Heart left ventricle (tissue), 16 donors: Measurements from ENCODE around the gene TBX10. TPM values are rescaled to one million over a fixed set of nuclear protein-coding genes. Genes with fewer than 3 reads are reported as not detected.

Source experiments
- ATAC-seq, 4 donors: fragments of 200-7000 bp; cut with Tn5 transposase; one replicate each; pipeline ENCODE4 v1.9.1; 2020 to 2022; ENCODE audit warnings: moderate library complexity in 4 of 4, mild to moderate bottlenecking in 3 of 4, moderate number of reproducible peaks in 1 of 4
- DNase-seq, 5 donors: peaks; one replicate each; pipeline ENCODE4 v3.0.0-alpha.2; 2020
- H3K27ac ChIP-seq, 12 donors: fragments of 200-600 bp; sonication (generic) in 4 of 12; one replicate each; pipeline versions ENCODE4 v1.5.0 to v1.8.0; 2016 to 2022; ENCODE audit warnings: mild to moderate bottlenecking in 2 of 12
- H3K27me3 ChIP-seq, 9 donors: fragments of 200-600 bp; sonication (generic) in 2 of 9; one replicate each; pipeline versions ENCODE4 v1.5.1 to v1.8.0; 2016 to 2022; ENCODE audit warnings: mild to moderate bottlenecking in 3 of 9
- H3K36me3 ChIP-seq, 9 donors: fragments of 200-600 bp; sonication (generic) in 2 of 9; one replicate each; pipeline versions ENCODE4 v1.5.0 to v1.8.0; 2018 to 2022; ENCODE audit warnings: mild to moderate bottlenecking in 2 of 9
- H3K4me1 ChIP-seq, 12 donors: fragments of 200-600 bp; sonication (generic) in 4 of 12; one replicate each; pipeline versions ENCODE4 v1.5.0 to v1.8.0; 2016 to 2022; ENCODE audit warnings: mild to moderate bottlenecking in 3 of 12
- H3K4me3 ChIP-seq, 12 donors: fragments of 200-600 bp; sonication (generic) in 4 of 12; one replicate each; pipeline versions ENCODE4 v1.5.0 to v1.8.0; 2017 to 2022; ENCODE audit warnings: mild to moderate bottlenecking in 9 of 12, moderate library complexity in 4 of 12
- H3K9me3 ChIP-seq, 12 donors: fragments of 200-600 bp; sonication (generic) in 4 of 12; one replicate each; pipeline versions ENCODE4 v1.5.0 to v1.8.0; 2016 to 2022; ENCODE audit warnings: mild to moderate bottlenecking in 1 of 12
- POLR2A ChIP-seq, 2 donors: fragments of 450-650 bp; IDR thresholded peaks; one replicate each; pipeline ENCODE4 v1.6.1; 2017; ENCODE audit warnings: antibody characterized with exemption in 2 of 2, mild to moderate bottlenecking in 2 of 2, moderate library complexity in 2 of 2
- WGBS, 4 donors: extraction: QIAGEN DNeasy Blood & Tissue Kit in 2 of 4; methylation state at CpG; one replicate each; pipeline versions ENCODE4 v1.1.5 to v1.1.7; 2013 to 2018; 5-methylcytosine and 5-hydroxymethylcytosine counted together
- intact Hi-C, 10 donors: fragments of 100-400 bp; cut with DNase I; formaldehyde crosslinking; loops; one replicate each; pipeline versions ENCODE4 v1.11.1 to v1.14.2; 2022
- polyA plus RNA-seq, 2 donors: library from polyadenylated mRNA; stranded (reverse); fragments of 200-250 nt; gene quantifications; one replicate each; pipeline ENCODE4 v1.2.3, GENCODE V29; 2013
- total RNA-seq, 9 donors: library from RNA; depleted of rRNA in 2 of 9; stranded (reverse); fragments of >200 nt in 2 of 9; fragmentation: NEBNext Ultra II Directional in 3 of 9; extraction: Animal tissue kit (Norgen Biotek cat#: 25700) in 3 of 9; gene quantifications; one replicate each; pipeline versions ENCODE4 v1.1.0 to v1.2.4, GENCODE V29; 2016 to 2023
- TF ChIP-seq, protein P1 (sequence below), 12 donors: fragments of 200-600 bp; sonication (generic) in 4 of 12; IDR thresholded peaks; one replicate each; pipeline versions ENCODE4 v1.5.0 to v1.8.0; 2018 to 2022; ENCODE audit warnings: antibody characterized with exemption in 12 of 12, mild to moderate bottlenecking in 5 of 12
- donor health status: ischemic (EF 13 %, LVEDD 7.1; RV severe dilation, severe dysfunction).
- donor health status: healthy with polysubstance abuse.
- donor health status: DM: no; HTN: yes; CAD: no.
- donor health status: DM: no; HTN: no; CAD: no.
- donor health status: ischemic (EF 25% LVEDD 6.9; RV normal size, moderate dysfunction).
- donor health status: ischemic (EF 25% LVEDD 5.7; RV mildly dilated, moderate dysfunction).
- donor health status: healthy.
- donor health status: DM: yes; HTN: yes; CAD: no.
- donor health status: ischemic (EF 35%, LVEDD 5.7; RV mildly dilated, moderate dysfunction).
- donor health status: nonischemic (EF 11% LVEDD 7.7; RV severe dilation, severe dysfunction).
- donor health status: DM: yes; HTN: yes; CAD: no.
- donor health status: PGD.
- donor health status: ischemic (EF 29% LVEDD 5.4; RV normal size, mild dysfunction).
- donor health status: nonischemic (EF 23%, LVEDD 6.1; RV moderate dilation, normal function).

Gene TBX10
- total and polyA plus RNA-seq, 11 donors, result 0.11 to 0.30 TPM; not detected in 9

- DNase-seq (no peak), ATAC-seq (no peak)
- Histone ChIP-seq H3K4me3 (no peak overlapping the region), H3K9me3 (no peaks in the 10 kb centered on the region), H3K36me3 (peaks cover 0 to 24% (median 11%) of the 10 kb centered on the region in 9 donors), H3K27me3 (peaks cover 0 to 6% (median 0%) of the 10 kb centered on the region in 9 donors), H3K4me1 (peaks cover 0 to 43% (median 12%) of the 10 kb centered on the region in 12 donors), H3K27ac (no peak overlapping the region)
- intact Hi-C loops, result loop anchor here in 2 of 10 donors (2.0 to 5.0 kb wide), 2 partner anchors 25 to 75 kb away; partner anchors contain the start of genes CDK2AP2 (in 1 of the 2), NDUFV1 (in 1 of the 2) and PITPNM1 (in 1 of the 2)
- 79 to 86% (median 85%) methylated on average over 4 of the region's 4 CpGs for WGBS, 4 donors
- no peak for TF ChIP-seq POLR2A (IDR thresholded peaks at IDR 0.05)
- TF ChIP-seq, protein P1, sequence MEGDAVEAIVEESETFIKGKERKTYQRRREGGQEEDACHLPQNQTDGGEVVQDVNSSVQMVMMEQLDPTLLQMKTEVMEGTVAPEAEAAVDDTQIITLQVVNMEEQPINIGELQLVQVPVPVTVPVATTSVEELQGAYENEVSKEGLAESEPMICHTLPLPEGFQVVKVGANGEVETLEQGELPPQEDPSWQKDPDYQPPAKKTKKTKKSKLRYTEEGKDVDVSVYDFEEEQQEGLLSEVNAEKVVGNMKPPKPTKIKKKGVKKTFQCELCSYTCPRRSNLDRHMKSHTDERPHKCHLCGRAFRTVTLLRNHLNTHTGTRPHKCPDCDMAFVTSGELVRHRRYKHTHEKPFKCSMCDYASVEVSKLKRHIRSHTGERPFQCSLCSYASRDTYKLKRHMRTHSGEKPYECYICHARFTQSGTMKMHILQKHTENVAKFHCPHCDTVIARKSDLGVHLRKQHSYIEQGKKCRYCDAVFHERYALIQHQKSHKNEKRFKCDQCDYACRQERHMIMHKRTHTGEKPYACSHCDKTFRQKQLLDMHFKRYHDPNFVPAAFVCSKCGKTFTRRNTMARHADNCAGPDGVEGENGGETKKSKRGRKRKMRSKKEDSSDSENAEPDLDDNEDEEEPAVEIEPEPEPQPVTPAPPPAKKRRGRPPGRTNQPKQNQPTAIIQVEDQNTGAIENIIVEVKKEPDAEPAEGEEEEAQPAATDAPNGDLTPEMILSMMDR (IDR thresholded peaks at IDR 0.05), result no peak
Observed at GRCh38 chr11:67582011-67582410, 57.6 kb downstream of the TBX10 start.

- peaks cover 0 to 19% (median 8%) of the 10 kb centered on the region in 9 donors for H3K36me3 ChIP-seq
- no peak overlapping the region for H3K27ac ChIP-seq
- DNase-seq (no peak), ATAC-seq (no peak)
- H3K27me3 ChIP-seq, result peaks cover 0 to 10% (median 0%) of the 10 kb centered on the region in 9 donors
- TF ChIP-seq, protein P1 (IDR thresholded peaks at IDR 0.05), result no peak
- no peak for TF ChIP-seq POLR2A (IDR thresholded peaks at IDR 0.05)
- no peak overlapping the region for H3K4me3 ChIP-seq
- WGBS, 4 donors, result 68 to 79% (median 72%) methylated on average over 11 of the region's 11 CpGs
- intact Hi-C loops, result loop anchor here in 1 of 10 donors (5.0 kb wide), 1 partner anchor 74 kb away; the partner anchor contains the start of genes CDK2AP2 and PITPNM1
- H3K9me3 ChIP-seq, result no peaks in the 10 kb centered on the region
- H3K4me1 ChIP-seq, result peaks cover 0 to 38% (median 12%) of the 10 kb centered on the region in 12 donors
Observed at GRCh38 chr11:67581469-67581868, 58.1 kb downstream of the TBX10 start.

Other genes starting within 250 kb of the TBX10 start
- 1 to 10 TPM; 3.5 to 9.1 (median 5.8) TPM for gene RAD9A, start 247.8 kb downstream of the TBX10 start, total RNA-seq
- 1 to 10 TPM; 7.6 to 8.0 TPM for gene RAD9A, start 247.8 kb downstream of the TBX10 start, polyA plus RNA-seq
- gene PPP1CA, start 237.9 kb downstream of the TBX10 start, total RNA-seq, result 100 to 1,000 TPM in 7 of 9 donors, 10 to 100 TPM in 2; 90.3 to 151 (median 105) TPM
- 100 to 1,000 TPM in 1 of 2 donors, 10 to 100 TPM in 1; 94.4 to 207 TPM for gene PPP1CA, start 237.9 kb downstream of the TBX10 start, polyA plus RNA-seq
- 10 to 100 TPM in 1 of 9 donors, 1 to 10 TPM in 4, under 1 TPM in 4; 0.14 to 14.2 (median 1.6) TPM for gene TBC1D10C, start 235.7 kb downstream of the TBX10 start, total RNA-seq
- under 1 TPM; 0.61 to 0.88 TPM for gene TBC1D10C, start 235.7 kb downstream of the TBX10 start, polyA plus RNA-seq
- gene CARNS1, start 224.1 kb downstream of the TBX10 start, total RNA-seq, result 10 to 100 TPM in 5 of 9 donors, 1 to 10 TPM in 4; 3.5 to 33.6 (median 11.8) TPM
- gene CARNS1, start 224.1 kb downstream of the TBX10 start, polyA plus RNA-seq, result 1 to 10 TPM in 1 of 2 donors, under 1 TPM in 1; 0.89 to 6.2 TPM
- gene RPS6KB2, start 211.3 kb downstream of the TBX10 start, total RNA-seq, result 10 to 100 TPM; 19.3 to 32.8 (median 25.2) TPM
- gene RPS6KB2, start 211.3 kb downstream of the TBX10 start, polyA plus RNA-seq, result 10 to 100 TPM; 33.3 to 36.0 TPM
- 10 to 100 TPM in 1 of 9 donors, 1 to 10 TPM in 4, under 1 TPM in 4; 0.50 to 11.0 (median 1.3) TPM for gene PTPRCAP, start 202.1 kb downstream of the TBX10 start, total RNA-seq
- 1 to 10 TPM; 1.1 to 1.4 TPM for gene PTPRCAP, start 202.1 kb downstream of the TBX10 start, polyA plus RNA-seq
- gene CORO1B, start 196.3 kb downstream of the TBX10 start, total RNA-seq, result 10 to 100 TPM; 14.6 to 53.3 (median 21.2) TPM
- gene CORO1B, start 196.3 kb downstream of the TBX10 start, polyA plus RNA-seq, result 10 to 100 TPM; 17.1 to 37.0 TPM
- not detected for gene GPR152, start 187.0 kb downstream of the TBX10 start, total RNA-seq
- gene GPR152, start 187.0 kb downstream of the TBX10 start, polyA plus RNA-seq, result not detected
- 1 to 10 TPM in 3 of 9 donors, under 1 TPM in 5, not detected in 1; 0.25 to 4.2 (median 0.61) TPM for gene CABP4, start 184.4 kb downstream of the TBX10 start, total RNA-seq
- gene CABP4, start 184.4 kb downstream of the TBX10 start, polyA plus RNA-seq, result under 1 TPM; 0.44 to 0.57 TPM
- gene TMEM134, start 170.5 kb downstream of the TBX10 start, total RNA-seq, result 100 to 1,000 TPM in 2 of 9 donors, 10 to 100 TPM in 7; 67.0 to 146 (median 77.2) TPM
- 10 to 100 TPM; 83.6 to 86.8 TPM for gene TMEM134, start 170.5 kb downstream of the TBX10 start, polyA plus RNA-seq
- gene AIP, start 156.7 kb downstream of the TBX10 start, total RNA-seq, result 10 to 100 TPM; 41.7 to 69.2 (median 53.0) TPM
- gene AIP, start 156.7 kb downstream of the TBX10 start, polyA plus RNA-seq, result 10 to 100 TPM; 73.1 to 96.4 TPM
- gene PITPNM1, start 134.4 kb downstream of the TBX10 start, total RNA-seq, result 10 to 100 TPM; 24.9 to 69.1 (median 34.3) TPM
- 10 to 100 TPM; 24.2 to 59.9 TPM for gene PITPNM1, start 134.4 kb downstream of the TBX10 start, polyA plus RNA-seq
- gene CDK2AP2, start 131.6 kb downstream of the TBX10 start, total RNA-seq, result 100 to 1,000 TPM in 2 of 9 donors, 10 to 100 TPM in 7; 37.0 to 123 (median 59.3) TPM
- 100 to 1,000 TPM in 1 of 2 donors, 10 to 100 TPM in 1; 82.7 to 461 TPM for gene CDK2AP2, start 131.6 kb downstream of the TBX10 start, polyA plus RNA-seq
- gene CABP2, start 116.3 kb downstream of the TBX10 start, total RNA-seq, result not detected
- not detected for gene CABP2, start 116.3 kb downstream of the TBX10 start, polyA plus RNA-seq
- gene GSTP1, start 56.0 kb downstream of the TBX10 start, total RNA-seq, result 100 to 1,000 TPM; 294 to 830 (median 341) TPM
- gene GSTP1, start 56.0 kb downstream of the TBX10 start, polyA plus RNA-seq, result 100 to 1,000 TPM; 549 to 576 TPM
- 100 to 1,000 TPM; 340 to 897 (median 583) TPM for gene NDUFV1, start 32.8 kb downstream of the TBX10 start, total RNA-seq
- gene NDUFV1, start 32.8 kb downstream of the TBX10 start, polyA plus RNA-seq, result 100 to 1,000 TPM; 342 to 401 TPM
- gene NUDT8, start 9.8 kb downstream of the TBX10 start, total RNA-seq, result 10 to 100 TPM; 35.6 to 85.1 (median 49.3) TPM
- gene NUDT8, start 9.8 kb downstream of the TBX10 start, polyA plus RNA-seq, result 100 to 1,000 TPM in 1 of 2 donors, 10 to 100 TPM in 1; 29.1 to 110 TPM
- gene ACY3, start 11.0 kb upstream of the TBX10 start, total RNA-seq, result not detected
- gene ACY3, start 11.0 kb upstream of the TBX10 start, polyA plus RNA-seq, result not detected
- not detected for gene ALDH3B2, start 34.9 kb upstream of the TBX10 start, total RNA-seq
- not detected for gene ALDH3B2, start 34.9 kb upstream of the TBX10 start, polyA plus RNA-seq